Stimulated activated CD4-positive, alpha-beta T cell treated with anti-CD3 and anti-CD28 coated beads, TNF-alpha, amount 100 ng/mL, for 48 hours (primary cell): ENCODE measurements around the gene ST3GAL4.

Experiments
- DNase-seq, 3 donors: peaks; one replicate each; pipeline ENCODE4 v3.0.0-alpha.2; 2020; ENCODE audit warnings: low read depth in 3 of 3

ST3GAL4 gene

GRCh38 chr11:126407682-126408288 is 52.3 kb downstream of the ST3GAL4 start:
- no peak for DNase-seq

GRCh38 chr11:126408496-126408895 is 53.0 kb downstream of the ST3GAL4 start:
- no peak for DNase-seq

- no peak for DNase-seq
Observed at GRCh38 chr11:126408901-126409619, 53.6 kb downstream of the ST3GAL4 start.

GRCh38 chr11:126409620-126409985 is 54.1 kb downstream of the ST3GAL4 start:
- DNase-seq: no peak

- DNase-seq: no peak
Observed at GRCh38 chr11:126410649-126411048, 55.2 kb downstream of the ST3GAL4 start.

GRCh38 chr11:126411971-126412381 is 56.5 kb downstream of the ST3GAL4 start:
- DNase-seq: no peak

- no peak for DNase-seq
Observed at GRCh38 chr11:126413426-126413825, 57.9 kb downstream of the ST3GAL4 start.

GRCh38 chr11:126413843-126414405 is 58.4 kb downstream of the ST3GAL4 start:
- no peak for DNase-seq

GRCh38 chr11:126414615-126415014 is 59.1 kb downstream of the ST3GAL4 start:
- DNase-seq: no peak

GRCh38 chr11:126415128-126415527 is 59.6 kb downstream of the ST3GAL4 start:
- DNase-seq: no peak

- no peak for DNase-seq
Observed at GRCh38 chr11:126415669-126416420, 60.4 kb downstream of the ST3GAL4 start.

GRCh38 chr11:126416542-126417090 is 61.1 kb downstream of the ST3GAL4 start:
- peak; percentile 45 to 72 (median 62) for DNase-seq

GRCh38 chr11:126417091-126417862 is 61.8 kb downstream of the ST3GAL4 start:
- no peak for DNase-seq

- DNase-seq: no peak
Observed at GRCh38 chr11:126418887-126419286, 63.4 kb downstream of the ST3GAL4 start.

- DNase-seq: no peak
Observed at GRCh38 chr11:126419801-126420697, 64.6 kb downstream of the ST3GAL4 start.

- DNase-seq: no peak
Observed at GRCh38 chr11:126420698-126421256, 65.3 kb downstream of the ST3GAL4 start.

GRCh38 chr11:126421271-126421671 is 65.8 kb downstream of the ST3GAL4 start:
- DNase-seq: no peak

GRCh38 chr11:126422446-126422845 is 67.0 kb downstream of the ST3GAL4 start:
- DNase-seq: no peak

- no peak for DNase-seq
Observed at GRCh38 chr11:126423154-126423553, 67.7 kb downstream of the ST3GAL4 start.

- DNase-seq: no peak
Observed at GRCh38 chr11:126423743-126424142, 68.3 kb downstream of the ST3GAL4 start.
